Measurements from ENCODE around the gene ZNF19.

ZNF19 gene

DNA sequence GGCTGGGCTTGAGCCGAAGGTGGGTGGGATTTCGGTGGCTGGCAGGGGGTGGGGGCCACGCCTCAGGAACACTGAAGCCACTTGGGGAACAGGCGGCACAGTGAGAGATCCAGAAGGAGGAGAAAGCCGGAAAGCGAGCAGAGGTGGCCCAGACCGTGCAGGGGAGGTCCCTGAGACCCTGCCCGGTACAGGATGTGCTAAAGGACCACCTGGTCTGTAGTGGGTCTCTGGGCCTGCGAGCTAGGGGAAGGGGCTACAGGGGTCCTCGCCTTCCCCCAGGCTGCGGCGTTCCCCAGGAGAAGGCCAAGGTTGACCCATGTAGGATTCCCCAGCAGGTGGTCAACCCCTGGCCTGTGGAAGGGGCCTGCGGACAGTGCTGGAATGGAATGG is 47.1 kb downstream of the ZNF19 start, which contains the start of gene TLE7:
Gene TLE7, minus strand, starts transcription at position 4 of the 390 bp plus-strand sequence. CDS start 8,730 bp downstream, outside the sequence.
- DNase-seq = no peak

DNA sequence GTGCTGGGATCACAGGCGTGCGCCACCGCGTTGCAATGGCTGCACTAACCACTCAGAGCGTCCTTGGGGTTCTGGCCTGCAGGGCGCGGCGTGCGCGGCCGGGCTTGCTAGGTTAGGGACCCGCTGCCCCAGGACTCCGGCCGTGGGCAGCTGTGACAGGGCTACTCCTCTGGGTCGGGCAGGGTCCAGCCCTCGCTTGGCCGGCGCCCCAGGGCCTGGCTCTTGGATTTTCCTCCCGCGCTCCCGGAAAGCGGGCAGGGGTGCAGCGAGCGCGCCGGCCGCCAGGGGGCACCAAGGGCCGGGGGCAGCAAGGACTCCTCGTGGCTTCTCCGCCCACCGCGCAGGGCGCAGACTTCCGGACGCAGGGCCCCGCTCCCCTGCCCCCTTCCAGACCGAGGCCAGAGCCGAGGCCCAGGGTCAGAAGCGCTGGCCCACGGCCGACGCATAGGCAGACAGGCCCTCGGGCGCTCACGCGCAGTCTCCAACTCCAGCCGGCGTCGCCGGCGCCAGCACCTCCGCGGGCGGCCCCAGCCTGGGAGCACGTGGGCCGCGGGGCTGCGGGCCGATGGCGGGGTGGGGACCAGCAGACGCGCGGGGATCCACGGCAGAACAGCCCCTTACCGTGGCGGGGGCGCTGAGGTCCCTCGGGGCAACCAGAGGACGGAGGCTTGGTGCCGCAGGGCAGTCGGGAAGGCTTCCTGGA is 47.6 kb downstream of the ZNF19 start:
- no peak for DNase-seq

DNA sequence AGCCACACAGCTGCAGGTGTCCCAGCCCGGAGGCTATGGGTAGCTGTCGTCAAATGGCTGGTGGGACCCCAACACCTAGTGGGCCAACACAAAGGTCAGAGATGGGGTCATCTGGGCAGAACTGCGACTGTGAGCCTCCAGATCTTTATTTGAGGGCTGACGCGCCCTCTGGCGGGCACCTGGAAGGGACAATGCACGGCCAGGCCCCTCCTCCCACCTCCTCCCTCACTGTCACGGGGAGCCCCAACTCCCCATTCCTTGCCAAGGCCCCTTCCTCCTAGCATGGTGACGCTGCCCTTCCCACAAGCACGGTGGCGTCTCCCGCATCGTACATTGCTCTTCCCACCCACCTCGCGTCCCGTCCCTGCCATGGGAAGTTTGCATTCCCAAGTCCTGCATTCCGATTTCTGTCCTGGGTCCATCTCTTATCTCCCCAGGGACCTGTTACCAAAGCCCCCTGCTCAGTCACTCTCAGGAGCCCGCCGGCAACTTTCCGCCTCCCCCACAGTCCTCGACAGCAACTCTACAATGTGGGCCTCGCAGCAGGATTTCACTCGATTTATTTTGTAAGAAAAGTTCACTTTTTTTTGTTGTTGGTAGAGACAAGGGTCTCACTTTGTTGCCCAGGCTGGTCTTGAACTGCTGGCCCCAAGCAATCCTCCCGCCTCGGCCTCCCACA is 48.3 kb downstream of the ZNF19 start:
- DNase-seq = no peak

DNA sequence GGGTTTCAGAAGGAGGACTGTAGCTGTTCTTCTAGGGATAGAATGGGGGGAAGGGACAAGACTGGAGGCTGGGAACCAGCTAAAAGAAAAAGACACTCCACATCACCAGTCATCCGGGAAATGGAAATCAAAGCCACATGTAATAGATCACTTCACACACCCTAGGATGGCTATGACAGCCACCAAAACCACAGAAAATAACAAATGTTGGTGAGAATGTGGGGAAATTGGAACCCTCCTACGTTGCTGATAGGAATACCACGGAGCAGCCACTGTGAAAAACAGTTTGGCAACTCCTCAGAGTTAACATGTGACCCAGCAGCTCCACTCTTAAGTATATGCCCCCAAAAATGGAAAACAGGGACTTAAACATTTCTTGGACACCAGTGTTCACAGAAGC is 49.6 kb downstream of the ZNF19 start:
- DNase-seq = no peak

- DNase-seq = no peak
These were observed 52.7 kb downstream of the ZNF19 start for GRCh38 chr16:71436473-71436872.

DNA sequence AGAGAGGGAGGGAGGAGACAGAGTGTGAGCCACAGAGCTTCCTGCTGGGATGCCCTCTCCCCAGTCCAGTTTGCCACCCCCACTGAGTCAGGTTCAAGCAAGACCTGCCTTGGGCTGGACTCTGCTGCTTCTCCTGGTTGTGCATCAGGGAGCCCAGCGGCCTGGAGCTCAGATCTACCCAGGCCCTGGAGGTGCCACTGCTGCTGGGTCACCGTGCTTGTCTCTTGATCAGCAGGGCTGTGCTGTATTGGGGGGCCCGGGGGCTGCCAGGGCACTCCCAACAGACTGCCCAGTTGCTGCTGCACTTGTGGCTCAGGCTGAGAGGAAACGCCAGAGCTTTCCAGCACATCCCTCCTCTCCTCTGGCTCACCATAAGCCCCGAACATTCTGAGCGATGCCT is 56.2 kb downstream of the ZNF19 start:
- DNase-seq = no peak

- no peak for DNase-seq
These were observed 57.1 kb downstream of the ZNF19 start for GRCh38 chr16:71431991-71432390.

DNA sequence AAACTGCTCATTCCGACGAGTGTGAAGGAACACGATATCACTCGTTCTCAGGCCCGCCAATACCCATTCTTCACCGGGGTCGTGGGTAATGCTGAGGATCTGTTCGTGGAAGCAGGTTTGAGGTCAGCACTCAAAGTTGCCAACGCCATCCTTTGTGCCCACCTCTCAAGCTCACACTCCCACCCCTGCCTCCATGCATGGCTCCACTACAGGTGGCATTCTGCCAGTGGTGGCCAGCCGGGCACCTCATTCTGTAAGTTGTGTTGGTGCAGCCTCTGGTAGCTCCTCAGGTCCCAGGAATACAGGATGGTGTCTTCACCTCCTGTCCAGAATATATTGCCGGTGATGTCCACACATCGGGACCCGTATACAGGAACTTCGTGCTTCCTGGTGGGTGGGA is 57.9 kb downstream of the ZNF19 start:
- DNase-seq = no peak

GRCh38 chr16:71430744-71431143 is 58.4 kb downstream of the ZNF19 start:
- DNase-seq = no peak

- DNase-seq = no peak
These were observed 59.5 kb downstream of the ZNF19 start for GRCh38 chr16:71429581-71429980.

DNA sequence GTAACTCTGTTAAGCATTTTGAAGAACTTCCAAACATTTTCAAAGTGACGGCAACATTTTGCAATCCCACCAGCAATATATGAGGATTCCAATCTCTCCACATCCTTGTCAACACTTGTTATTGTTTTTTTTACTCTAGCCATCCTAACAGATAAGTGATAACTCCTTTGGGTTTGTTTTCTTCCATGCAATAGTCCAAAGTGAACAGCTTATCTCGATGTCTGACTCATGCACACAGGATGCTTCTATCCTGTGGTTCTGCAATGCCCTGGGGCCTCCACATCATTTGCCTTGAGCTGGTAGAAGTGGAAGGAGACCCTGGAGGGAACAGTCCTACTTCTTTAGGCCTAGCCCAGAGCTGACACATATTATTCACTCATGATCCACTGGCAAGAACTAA is 60.2 kb downstream of the ZNF19 start:
- DNase-seq = no peak

DNA sequence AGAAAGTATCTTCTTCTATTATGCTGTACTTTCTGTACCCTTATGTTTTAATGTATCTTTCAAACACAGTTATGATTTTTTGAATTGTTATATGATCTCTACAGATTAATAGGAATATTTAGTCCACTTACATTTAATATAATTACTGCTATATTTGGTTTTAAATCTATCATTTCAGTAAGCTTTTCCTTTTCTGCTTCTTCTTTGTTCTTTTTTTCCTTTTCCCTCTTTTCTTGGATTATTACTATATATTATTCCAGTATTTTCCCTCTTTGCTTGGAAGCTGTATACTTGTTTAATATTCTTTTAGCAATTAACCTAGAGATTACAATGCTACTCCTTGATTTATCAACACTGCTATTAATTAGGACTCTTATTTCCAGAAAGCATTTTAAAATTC is 60.7 kb downstream of the ZNF19 start:
- DNase-seq = no peak

- no peak for DNase-seq
These were observed 62.1 kb downstream of the ZNF19 start for GRCh38 chr16:71426880-71427615.

GRCh38 chr16:71426069-71426879 is 62.9 kb downstream of the ZNF19 start:
- peak; percentile 61 for DNase-seq

DNA sequence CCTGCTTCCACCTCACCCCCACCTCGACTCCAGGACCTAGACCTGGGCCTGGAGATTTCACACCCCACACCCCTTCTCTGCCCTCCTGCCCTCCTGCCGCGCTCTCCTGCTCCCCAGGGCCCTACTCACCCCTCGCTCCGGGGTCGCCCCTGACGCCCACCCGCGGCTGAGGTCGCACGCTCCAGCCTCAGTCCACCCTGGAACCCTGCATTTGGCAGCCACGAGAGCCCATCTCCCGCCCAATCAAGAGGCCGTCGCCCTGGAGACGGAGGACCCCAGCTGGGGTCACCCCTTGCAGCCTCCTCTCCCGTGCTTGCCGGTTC is 63.4 kb downstream of the ZNF19 start:
- no peak for DNase-seq

- no peak for DNase-seq
These were observed 64.5 kb downstream of the ZNF19 start for GRCh38 chr16:71424626-71425025.

- DNase-seq = no peak
These were observed 65.3 kb downstream of the ZNF19 start for GRCh38 chr16:71423865-71424264.

All from right kidney (tissue), 1 donor.